ENCODE results near the gene ATP11A. TPM values are rescaled to one million over a fixed set of nuclear protein-coding genes. Genes with fewer than 3 reads are reported as not detected.

The ATP11A gene
- total RNA-seq, 1 experiment from 2014 or later = 80.4 TPM

DNA sequence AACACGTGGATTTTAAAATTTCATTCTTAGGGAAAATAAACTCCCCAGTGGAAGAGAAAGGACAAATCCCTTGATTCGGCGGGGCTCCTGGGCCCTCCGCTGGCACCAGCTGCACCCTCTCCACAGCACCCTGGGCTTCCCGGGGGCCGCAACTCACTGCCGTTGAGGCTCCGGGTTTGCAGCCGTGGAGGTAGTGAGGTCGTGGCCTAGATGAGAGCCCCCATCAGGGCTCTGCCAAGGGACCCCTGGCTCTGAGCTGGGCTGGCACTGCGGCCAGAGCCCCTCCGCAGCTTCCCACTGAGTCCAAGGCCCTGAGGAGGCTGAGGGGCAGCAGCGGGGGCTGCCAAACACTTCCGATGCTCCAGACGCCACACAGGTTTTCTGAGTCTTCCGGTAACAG is 145.5 kb downstream of the ATP11A start:
- Histone ChIP-seq H4K20me1 (ENCODE audit: insufficient read depth) (no peaks in the 10 kb centered on the region), H3K79me2 (ENCODE audit: insufficient read depth, low read length) (no peaks in the 10 kb centered on the region), H3K9me3 (ENCODE audit: control insufficient read depth in 1 of 2, insufficient read depth in 1 of 2, low read depth in 1 of 2, low read length in 2 of 2) (no peaks in the 10 kb centered on the region), H3K4me3 (replicated peaks in 1 of 2; ENCODE audit: low read depth in 1 of 2, low read length in 2 of 2) (no peak overlapping the region), H3K9me2 (ENCODE audit: insufficient read depth) (no peaks in the 10 kb centered on the region), H2AFZ (ENCODE audit: low read depth, low read length, poor library complexity, severe bottlenecking) (no peak overlapping the region), H3K4me2 (ENCODE audit: low read length) (no peak overlapping the region), H3K36me3 (ENCODE audit: control insufficient read depth in 1 of 2, insufficient read depth in 2 of 2, low read length in 2 of 2) (peaks cover 18 to 34% of the 10 kb centered on the region in 2 experiments; a peak in 3 of 4 replicates), H3K27ac (ENCODE audit: low read depth, low read length) (no peak overlapping the region), H3K4me1 (ENCODE audit: control insufficient read depth in 1 of 2, insufficient read depth in 2 of 2, low read length in 2 of 2) (no peaks in the 10 kb centered on the region), H3K9ac (ENCODE audit: low read length) (no peak overlapping the region), H3K27me3 (ENCODE audit: insufficient read depth, low read length) (no peaks in the 10 kb centered on the region)
- intact Hi-C loops (cut with micrococcal nuclease) = no loop called here
- DNase-seq (ENCODE audit: low read depth, low spot score) (no peak), ATAC-seq (no peak)
- POLR2A ChIA-PET = no interaction called here
- TF ChIP-seq POLR2AphosphoS5 (IDR thresholded peaks at IDR 0.05; ENCODE audit: low read depth, low read length) (no peak), RAD21 (IDR thresholded peaks at IDR 0.05; ENCODE audit: low read depth) (no peak), ZFX (IDR thresholded peaks at IDR 0.05) (no peak), CTCF (IDR thresholded peaks at IDR 0.05 in 2 of 3, conservative IDR thresholded peaks at IDR 0.05 in 1 of 3; ENCODE audit: borderline replicate concordance in 1 of 3, insufficient read depth in 1 of 3, low read depth in 2 of 3, low read length in 2 of 3) (no peak), ZNF274 (IDR thresholded peaks at IDR 0.05; ENCODE audit: low read depth, low read length) (no peak), SP1 (IDR thresholded peaks at IDR 0.05; ENCODE audit: low read depth) (no peak), FOSL1 (IDR thresholded peaks at IDR 0.05; ENCODE audit: low read depth) (no peak), SRF (IDR thresholded peaks at IDR 0.05; ENCODE audit: low read depth) (no peak), JUND (IDR thresholded peaks at IDR 0.05) (no peak), CEBPB (IDR thresholded peaks at IDR 0.05; ENCODE audit: low read depth) (no peak), POLR2A (IDR thresholded peaks at IDR 0.05; ENCODE audit: borderline replicate concordance, extremely low read depth, insufficient read depth, insufficient read length) (no peak), TCF7L2 (IDR thresholded peaks at IDR 0.05; ENCODE audit: borderline replicate concordance, extremely low read depth, insufficient read depth, insufficient read length) (no peak)
- TF ChIP-seq, protein P1, sequence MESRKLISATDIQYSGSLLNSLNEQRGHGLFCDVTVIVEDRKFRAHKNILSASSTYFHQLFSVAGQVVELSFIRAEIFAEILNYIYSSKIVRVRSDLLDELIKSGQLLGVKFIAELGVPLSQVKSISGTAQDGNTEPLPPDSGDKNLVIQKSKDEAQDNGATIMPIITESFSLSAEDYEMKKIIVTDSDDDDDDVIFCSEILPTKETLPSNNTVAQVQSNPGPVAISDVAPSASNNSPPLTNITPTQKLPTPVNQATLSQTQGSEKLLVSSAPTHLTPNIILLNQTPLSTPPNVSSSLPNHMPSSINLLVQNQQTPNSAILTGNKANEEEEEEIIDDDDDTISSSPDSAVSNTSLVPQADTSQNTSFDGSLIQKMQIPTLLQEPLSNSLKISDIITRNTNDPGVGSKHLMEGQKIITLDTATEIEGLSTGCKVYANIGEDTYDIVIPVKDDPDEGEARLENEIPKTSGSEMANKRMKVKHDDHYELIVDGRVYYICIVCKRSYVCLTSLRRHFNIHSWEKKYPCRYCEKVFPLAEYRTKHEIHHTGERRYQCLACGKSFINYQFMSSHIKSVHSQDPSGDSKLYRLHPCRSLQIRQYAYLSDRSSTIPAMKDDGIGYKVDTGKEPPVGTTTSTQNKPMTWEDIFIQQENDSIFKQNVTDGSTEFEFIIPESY (IDR thresholded peaks at IDR 0.05; ENCODE audit: extremely low read depth, insufficient replicate concordance, low read length) = no peak
- RAD21 ChIA-PET (ENCODE audit: low non-redundant PET in 1 of 2, low total read pairs in 2 of 2, uncharacterized antibody in 2 of 2, unreplicated experiment in 2 of 2) = no interaction called here
- no TSS peak for BruUV-seq (replicated peaks)
- CTCF ChIA-PET = no interaction called here

All from HCT116 (cell line).